Glutamatergic neuron (in vitro differentiated cells): ENCODE measurements around the gene PDE8B. TPM values are rescaled to one million over a fixed set of nuclear protein-coding genes. Genes with fewer than 3 reads are reported as not detected.

Experiments used
- DNase-seq: peaks from one replicate; pipeline ENCODE4 v3.0.0; 2022
- H3K27ac Mint-ChIP-seq: one replicate; pipeline ENCODE4 v1.8.0; 2020; ENCODE audit warnings: mild to moderate bottlenecking, mixed read lengths, inconsistent platforms; ENCODE audit not compliant: unreplicated experiment
- H3K27me3 Mint-ChIP-seq: one replicate; pipeline ENCODE4 v1.8.0; 2020; ENCODE audit warnings: mild to moderate bottlenecking, moderate library complexity, mixed read lengths, inconsistent platforms; ENCODE audit not compliant: unreplicated experiment
- H3K36me3 Mint-ChIP-seq: one replicate; pipeline ENCODE4 v1.8.0; 2020; ENCODE audit warnings: mild to moderate bottlenecking, mixed read lengths, inconsistent platforms; ENCODE audit not compliant: unreplicated experiment
- H3K4me1 Mint-ChIP-seq: one replicate; pipeline ENCODE4 v1.8.0; 2020; ENCODE audit warnings: mild to moderate bottlenecking, low read depth, mixed read lengths, inconsistent platforms; ENCODE audit not compliant: unreplicated experiment
- H3K4me3 Mint-ChIP-seq: one replicate; pipeline ENCODE4 v1.8.0; 2020; ENCODE audit warnings: mild to moderate bottlenecking, mixed read lengths, inconsistent platforms; ENCODE audit not compliant: unreplicated experiment
- H3K9me3 Mint-ChIP-seq: one replicate; pipeline ENCODE4 v1.8.0; 2020; ENCODE audit warnings: mild to moderate bottlenecking, moderate library complexity, mixed read lengths, inconsistent platforms; ENCODE audit not compliant: unreplicated experiment
- CTCF ChIP-seq: fragments of 200-600 bp; sonication (generic); IDR thresholded peaks from one replicate; pipeline ENCODE4 v1.5.0; 2021; ENCODE audit not compliant: partially characterized antibody, unreplicated experiment
- total RNA-seq: library from RNA; stranded (reverse); fragmentation: NEBNext Ultra II Directional; extraction: Animal tissue kit (Norgen Biotek cat#: 25700); gene quantifications from one replicate; pipeline ENCODE4 v1.2.1, GENCODE V29; 2021; ENCODE audit not compliant: unreplicated experiment

The PDE8B gene
- total RNA-seq, 1 donor from 2014 or later = 1.1 TPM

GRCh38 chr5:77353251-77353650, 142.8 kb downstream of the PDE8B start:
- Mint-ChIP-seq H3K4me1 (no peaks in the 10 kb centered on the region), H3K27me3 (peaks cover 4% of the 10 kb centered on the region), H3K36me3 (no peaks in the 10 kb centered on the region), H3K4me3 (no peak overlapping the region), H3K9me3 (no peaks in the 10 kb centered on the region), H3K27ac (no peak overlapping the region)
- TF ChIP-seq CTCF = no peak
- DNase-seq = no peak

GRCh38 chr5:77354454-77354853, 144.0 kb downstream of the PDE8B start:
- Mint-ChIP-seq H3K36me3 (no peaks in the 10 kb centered on the region), H3K9me3 (no peaks in the 10 kb centered on the region), H3K4me1 (no peaks in the 10 kb centered on the region), H3K27me3 (peaks cover 4% of the 10 kb centered on the region), H3K4me3 (no peak overlapping the region), H3K27ac (no peak overlapping the region)
- DNase-seq = no peak
- TF ChIP-seq CTCF = no peak

- H3K4me3 Mint-ChIP-seq = no peak overlapping the region
- no peak for TF ChIP-seq CTCF
- no peak overlapping the region for H3K27ac Mint-ChIP-seq
- H3K4me1 Mint-ChIP-seq = no peaks in the 10 kb centered on the region
- H3K36me3 Mint-ChIP-seq = no peaks in the 10 kb centered on the region
- peaks cover 4% of the 10 kb centered on the region for H3K27me3 Mint-ChIP-seq
- no peak for DNase-seq
- no peaks in the 10 kb centered on the region for H3K9me3 Mint-ChIP-seq
These were observed 144.6 kb downstream of the PDE8B start for GRCh38 chr5:77355080-77355479.

- no peaks in the 10 kb centered on the region for H3K9me3 Mint-ChIP-seq
- peaks cover 4% of the 10 kb centered on the region for H3K27me3 Mint-ChIP-seq
- no peak for DNase-seq
- H3K4me3 Mint-ChIP-seq = no peak overlapping the region
- H3K36me3 Mint-ChIP-seq = no peaks in the 10 kb centered on the region
- H3K27ac Mint-ChIP-seq = no peak overlapping the region
- no peaks in the 10 kb centered on the region for H3K4me1 Mint-ChIP-seq
- TF ChIP-seq CTCF = no peak
These were observed 145.3 kb downstream of the PDE8B start for GRCh38 chr5:77355751-77356150.

- Mint-ChIP-seq H3K27me3 (peaks cover 4% of the 10 kb centered on the region), H3K4me3 (no peak overlapping the region), H3K36me3 (no peaks in the 10 kb centered on the region), H3K4me1 (no peaks in the 10 kb centered on the region), H3K27ac (no peak overlapping the region), H3K9me3 (no peaks in the 10 kb centered on the region)
- TF ChIP-seq CTCF = no peak
- DNase-seq = no peak
These were observed 146.3 kb downstream of the PDE8B start for GRCh38 chr5:77356740-77357139.
